Activated naive CD4-positive, alpha-beta T cell treated with anti-CD3 and anti-CD28 coated beads, Interleukin-2, amount 50 U/mL, for 24 hours (primary cell): ENCODE results near the gene IER3IP1.
"Not testable (repeated sequence)": the region's sequence is repeated elsewhere in the genome, so short reads cannot be mapped to it uniquely, and the experiment has no call there.

Experiments used
- H3K27ac Mint-ChIP-seq: one replicate; pipeline ENCODE4 v1.8.0; 2021; ENCODE audit warnings: mild to moderate bottlenecking, mixed read lengths
- H3K27me3 Mint-ChIP-seq: one replicate; pipeline ENCODE4 v1.8.0; 2021; ENCODE audit warnings: mixed read lengths
- H3K36me3 Mint-ChIP-seq: one replicate; pipeline ENCODE4 v1.8.0; 2021; ENCODE audit warnings: mixed read lengths
- H3K4me1 Mint-ChIP-seq: one replicate; pipeline ENCODE4 v1.8.0; 2021; ENCODE audit warnings: mixed read lengths
- H3K4me3 Mint-ChIP-seq: one replicate; pipeline ENCODE4 v1.8.0; 2021; ENCODE audit warnings: mild to moderate bottlenecking, mixed read lengths
- H3K9me3 Mint-ChIP-seq: one replicate; pipeline ENCODE4 v1.8.0; 2021; ENCODE audit warnings: mixed read lengths

The IER3IP1 gene

GRCh38 chr18:47175898-47176575, at the start of gene IER3IP1:
TSS of gene IER3IP1 (minus strand) at chr18:47176364. CDS start at chr18:47176277, 87 bp downstream.
- Mint-ChIP-seq H3K27ac (peak within 1 kb of the TSS; percentile 63), H3K4me3 (peak within 1 kb of the TSS; percentile 60)

GRCh38 chr18:47215554-47216138, 39.5 kb upstream of the IER3IP1 start:
- Mint-ChIP-seq H3K4me3 (no peak overlapping the region), H3K27me3 (peaks cover 38% of the 10 kb centered on the region), H3K4me1 (no peaks in the 10 kb centered on the region), H3K36me3 (no peaks in the 10 kb centered on the region), H3K27ac (no peak overlapping the region), H3K9me3 (no peaks in the 10 kb centered on the region)

More at GRCh38 chr18:47175898-47176575, at the start of gene IER3IP1:
- no peaks in the 10 kb centered on the region for H3K36me3 Mint-ChIP-seq
- no peaks in the 10 kb centered on the region for H3K9me3 Mint-ChIP-seq
- no peaks in the 10 kb centered on the region for H3K27me3 Mint-ChIP-seq
- H3K4me1 Mint-ChIP-seq, result peaks cover 8% of the 10 kb centered on the region

- no peaks in the 10 kb centered on the region for H3K36me3 Mint-ChIP-seq
- H3K4me3 Mint-ChIP-seq, result no peak overlapping the region
- peaks cover 28% of the 10 kb centered on the region for H3K27me3 Mint-ChIP-seq
- no peaks in the 10 kb centered on the region for H3K9me3 Mint-ChIP-seq
- H3K4me1 Mint-ChIP-seq, result no peaks in the 10 kb centered on the region
- no peak overlapping the region for H3K27ac Mint-ChIP-seq
Observed at GRCh38 chr18:47209171-47209570, 33.0 kb upstream of the IER3IP1 start.

GRCh38 chr18:47206945-47207637, 30.9 kb upstream of the IER3IP1 start:
- Mint-ChIP-seq H3K36me3 (no peaks in the 10 kb centered on the region), H3K4me1 (no peaks in the 10 kb centered on the region), H3K27me3 (peaks cover 19% of the 10 kb centered on the region), H3K27ac (no peak overlapping the region), H3K9me3 (no peaks in the 10 kb centered on the region), H3K4me3 (no peak overlapping the region)

GRCh38 chr18:47204908-47205522, 28.9 kb upstream of the IER3IP1 start:
- Mint-ChIP-seq H3K36me3 (no peaks in the 10 kb centered on the region), H3K4me3 (no peak overlapping the region), H3K4me1 (no peaks in the 10 kb centered on the region), H3K27me3 (peaks cover 8% of the 10 kb centered on the region), H3K9me3 (no peaks in the 10 kb centered on the region), H3K27ac (no peak overlapping the region)

GRCh38 chr18:47203626-47204464, 27.7 kb upstream of the IER3IP1 start:
- Mint-ChIP-seq H3K4me3 (no peak overlapping the region), H3K9me3 (no peaks in the 10 kb centered on the region), H3K27ac (no peak overlapping the region)

GRCh38 chr18:47195961-47196360, 19.8 kb upstream of the IER3IP1 start:
- H3K4me3 Mint-ChIP-seq, H3K27ac Mint-ChIP-seq, H3K27me3 Mint-ChIP-seq, H3K36me3 Mint-ChIP-seq, H3K9me3 Mint-ChIP-seq, H3K4me1 Mint-ChIP-seq: not testable (repeated sequence)

More at GRCh38 chr18:47203626-47204464, 27.7 kb upstream of the IER3IP1 start:
- Mint-ChIP-seq H3K4me1 (no peaks in the 10 kb centered on the region), H3K36me3 (no peaks in the 10 kb centered on the region), H3K27me3 (no peaks in the 10 kb centered on the region)

- peaks cover 12% of the 10 kb centered on the region for H3K27me3 Mint-ChIP-seq
- H3K9me3 Mint-ChIP-seq, result no peaks in the 10 kb centered on the region
- no peak overlapping the region for H3K27ac Mint-ChIP-seq
- no peak overlapping the region for H3K4me3 Mint-ChIP-seq
- H3K36me3 Mint-ChIP-seq, result peaks cover 3% of the 10 kb centered on the region
- H3K4me1 Mint-ChIP-seq, result peaks cover 5% of the 10 kb centered on the region
Observed at GRCh38 chr18:47191961-47192360, 15.8 kb upstream of the IER3IP1 start.

- H3K9me3 Mint-ChIP-seq, result peaks cover 12% of the 10 kb centered on the region
- H3K27ac Mint-ChIP-seq, result no peak overlapping the region
- no peaks in the 10 kb centered on the region for H3K4me1 Mint-ChIP-seq
- H3K4me3 Mint-ChIP-seq, result no peak overlapping the region
- H3K27me3 Mint-ChIP-seq, result peaks cover 10% of the 10 kb centered on the region
- H3K36me3 Mint-ChIP-seq, result no peaks in the 10 kb centered on the region
Observed at GRCh38 chr18:47187721-47188120, 11.6 kb upstream of the IER3IP1 start.

- Mint-ChIP-seq H3K27me3 (peaks cover 6% of the 10 kb centered on the region), H3K4me1 (no peaks in the 10 kb centered on the region), H3K36me3 (no peaks in the 10 kb centered on the region), H3K9me3 (peaks cover 12% of the 10 kb centered on the region), H3K27ac (peak overlapping the region; percentile 73), H3K4me3 (no peak overlapping the region)
Observed at GRCh38 chr18:47184419-47185050, 8.4 kb upstream of the IER3IP1 start.

GRCh38 chr18:47182156-47182555, 6.0 kb upstream of the IER3IP1 start:
- H3K4me1 Mint-ChIP-seq, H3K36me3 Mint-ChIP-seq, H3K27ac Mint-ChIP-seq, H3K27me3 Mint-ChIP-seq, H3K4me3 Mint-ChIP-seq: not testable (repeated sequence)
- peaks cover 12% of the 10 kb centered on the region for H3K9me3 Mint-ChIP-seq

GRCh38 chr18:47180765-47181164, 4.6 kb upstream of the IER3IP1 start:
- Mint-ChIP-seq H3K27me3 (peaks cover 2% of the 10 kb centered on the region), H3K4me1 (peaks cover 4% of the 10 kb centered on the region), H3K4me3 (no peak overlapping the region), H3K36me3 (no peaks in the 10 kb centered on the region), H3K27ac (no peak overlapping the region), H3K9me3 (peaks cover 9% of the 10 kb centered on the region)

- Mint-ChIP-seq H3K4me3 (no peak overlapping the region), H3K27me3 (peaks cover 2% of the 10 kb centered on the region), H3K9me3 (peaks cover under 1% of the 10 kb centered on the region), H3K4me1 (peaks cover 4% of the 10 kb centered on the region), H3K27ac (no peak overlapping the region), H3K36me3 (no peaks in the 10 kb centered on the region)
Observed at GRCh38 chr18:47179520-47179919, 3.4 kb upstream of the IER3IP1 start.

GRCh38 chr18:47175283-47175897, 774 bp downstream of the IER3IP1 start:
- Mint-ChIP-seq H3K4me1 (peaks cover 8% of the 10 kb centered on the region), H3K27me3 (no peaks in the 10 kb centered on the region), H3K36me3 (no peaks in the 10 kb centered on the region), H3K27ac (peak overlapping the region; percentile 63), H3K9me3 (no peaks in the 10 kb centered on the region), H3K4me3 (no peak overlapping the region)
